NCI-H82 treated with DMSO at 0.1 percent for 48 hours (cell line): ENCODE data around the gene GJB1.
"Not testable (repeated sequence)": the region's sequence is repeated elsewhere in the genome, so short reads cannot be mapped to it uniquely, and the experiment has no call there.

Source experiments
- DNase-seq: peaks from one replicate; lab custom pipeline; 2025; ENCODE audit not compliant: unreplicated experiment; lab: John Stamatoyannopoulos, UW

GJB1 gene

DNA sequence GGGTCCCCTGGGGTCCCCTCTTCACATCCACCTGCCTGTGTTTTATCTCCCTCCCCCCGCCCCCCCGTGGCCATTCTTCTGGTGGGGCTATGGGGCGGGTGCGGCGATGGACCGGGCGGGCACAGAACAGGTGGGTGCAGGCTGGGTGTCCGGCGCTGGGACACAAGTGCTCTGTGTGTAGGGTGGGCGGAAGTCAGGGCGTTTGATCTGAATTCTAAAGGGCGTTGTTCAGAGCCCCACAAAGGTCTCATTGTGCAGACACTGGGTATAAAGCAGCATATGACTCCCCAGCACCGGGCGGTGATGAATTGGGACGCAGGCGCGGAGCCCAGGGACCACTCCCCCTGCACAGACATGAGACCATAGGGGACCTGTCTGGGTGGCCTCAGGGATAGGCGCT, at the start of gene GJB1:
GJB1 (plus strand) TSS at position 296 of the 400 bp plus-strand sequence. CDS start 484 bp downstream, outside the sequence.
- DNase-seq: no peak

DNA sequence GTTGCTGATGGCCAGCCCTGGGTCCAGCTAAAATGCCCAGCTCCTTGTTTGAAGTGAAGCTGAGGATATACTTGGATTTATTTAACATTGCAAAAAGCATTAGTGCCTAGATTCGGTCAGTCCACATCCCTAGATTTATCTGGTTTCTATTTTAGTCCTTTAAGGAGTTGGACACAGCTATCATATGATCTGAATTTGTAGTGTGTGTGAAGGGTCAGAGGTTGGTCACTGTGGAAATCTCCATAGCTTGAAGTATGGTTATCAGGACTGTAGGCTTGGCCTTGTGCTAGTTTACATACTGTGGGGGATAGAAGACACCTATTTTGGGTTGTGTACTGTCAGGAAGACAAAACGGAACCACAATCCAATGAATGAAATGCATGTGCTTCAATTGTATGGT, 49.6 kb upstream of the GJB1 start:
- no peak for DNase-seq

DNA sequence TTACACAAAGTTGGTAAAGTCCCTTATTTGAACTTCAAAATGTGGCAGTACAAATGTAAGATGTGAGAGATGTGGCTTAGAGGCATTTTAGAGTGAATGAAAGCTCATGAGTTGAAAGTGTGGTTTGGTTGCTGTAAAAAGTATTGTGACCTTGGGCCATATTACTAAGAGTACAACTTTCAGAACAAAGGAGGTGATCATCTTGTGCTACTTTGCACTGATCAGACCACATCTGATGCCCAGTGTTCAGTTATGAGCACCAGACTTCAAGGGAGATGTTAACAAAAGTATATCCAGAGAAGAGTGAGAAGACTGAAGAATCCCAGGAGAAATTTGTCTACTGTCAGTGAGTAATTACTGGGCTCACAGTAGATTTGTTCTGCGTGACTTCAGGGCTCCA, 48.2 kb upstream of the GJB1 start:
- DNase-seq: no peak

DNA sequence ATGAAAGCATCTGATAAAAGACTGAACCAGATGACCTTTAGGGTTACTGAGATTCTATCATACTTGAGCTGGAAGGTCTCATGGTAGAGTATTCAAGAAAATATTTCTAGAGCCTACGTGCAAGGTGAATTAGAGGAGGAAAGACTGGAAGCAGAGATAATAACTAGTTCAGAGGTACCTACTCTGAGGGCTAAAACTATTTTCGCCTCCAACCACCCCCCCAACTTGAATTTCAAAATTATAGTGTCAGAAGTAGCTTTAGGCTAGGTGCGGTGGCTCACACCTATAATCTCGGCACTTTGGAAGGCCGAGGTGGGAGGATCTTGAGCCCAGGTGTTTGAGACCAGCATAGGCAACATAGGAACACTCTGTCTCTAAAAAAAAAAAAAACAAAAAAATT, 47.5 kb upstream of the GJB1 start:
- DNase-seq: no peak

DNA sequence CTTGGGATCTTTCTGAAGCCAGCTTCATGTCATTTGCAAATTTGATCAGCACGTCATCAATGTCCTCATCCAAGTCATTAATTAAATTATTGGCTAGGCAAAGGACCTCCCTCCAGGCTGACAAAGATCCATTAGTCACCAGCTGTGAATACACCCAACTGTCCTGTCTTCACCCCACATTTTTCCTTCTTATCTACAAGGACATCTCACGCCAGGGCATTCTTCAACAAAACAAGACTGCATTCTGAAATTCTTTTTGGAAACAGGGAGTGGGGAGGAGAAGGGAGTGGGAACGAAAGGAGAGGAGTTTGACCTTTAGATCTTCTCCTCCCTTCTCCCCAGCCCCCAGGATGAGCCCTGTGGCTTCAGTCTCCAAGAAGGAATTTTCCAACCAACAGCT, 45.7 kb upstream of the GJB1 start:
- DNase-seq: no peak

DNA sequence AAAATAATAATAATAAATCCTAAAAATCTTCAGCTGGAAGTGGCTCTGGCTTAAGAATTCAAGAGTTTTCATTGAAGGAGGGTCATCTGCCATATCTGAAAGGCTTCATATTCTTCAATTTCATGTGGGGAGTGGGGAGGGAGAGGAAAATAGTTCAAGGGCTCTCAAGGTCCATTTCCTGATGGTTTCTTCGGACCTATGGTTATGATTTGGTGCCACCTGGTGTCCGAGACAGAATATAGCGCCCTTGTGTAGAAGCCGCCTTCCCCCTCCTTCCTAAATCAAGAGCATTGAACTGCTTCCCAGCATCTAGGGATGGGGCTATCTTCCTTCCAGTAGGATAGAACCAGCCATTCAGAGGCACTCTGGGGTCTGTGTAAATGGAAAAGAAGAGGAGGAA, 44.1 kb upstream of the GJB1 start:
- peak; percentile 25 for DNase-seq

DNA sequence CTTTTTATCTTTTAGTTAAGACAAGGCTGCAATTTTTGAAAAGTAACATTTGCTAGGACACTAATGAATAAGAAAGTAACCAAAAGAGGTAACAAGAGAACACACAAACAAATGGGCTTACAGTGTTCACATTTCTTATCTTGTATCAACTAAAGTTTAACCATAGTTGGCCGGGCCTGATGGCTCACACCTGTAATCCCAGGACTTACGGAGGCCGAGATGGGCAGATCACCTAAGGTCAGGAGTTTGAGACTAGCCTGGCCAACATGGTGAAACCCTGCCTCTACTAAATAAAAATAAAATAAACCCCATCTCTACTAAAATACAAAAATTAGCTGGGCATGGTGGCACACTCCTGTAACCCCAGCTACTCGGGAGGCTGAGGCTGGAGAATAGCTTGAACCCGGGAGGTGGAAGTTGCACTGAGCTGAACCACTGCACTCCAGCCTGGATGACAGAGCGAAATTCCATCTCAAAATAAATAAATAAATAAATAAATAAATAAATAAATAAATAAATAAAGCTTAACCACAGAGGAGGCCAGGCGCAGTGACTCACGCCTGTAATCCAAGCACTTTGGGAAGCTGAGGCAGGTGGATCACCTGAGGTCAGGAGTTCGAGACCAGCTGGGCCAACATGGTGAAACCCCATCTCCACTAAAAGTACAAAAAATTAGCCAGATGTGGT, 42.3 kb upstream of the GJB1 start:
- DNase-seq: not testable (repeated sequence)

DNA sequence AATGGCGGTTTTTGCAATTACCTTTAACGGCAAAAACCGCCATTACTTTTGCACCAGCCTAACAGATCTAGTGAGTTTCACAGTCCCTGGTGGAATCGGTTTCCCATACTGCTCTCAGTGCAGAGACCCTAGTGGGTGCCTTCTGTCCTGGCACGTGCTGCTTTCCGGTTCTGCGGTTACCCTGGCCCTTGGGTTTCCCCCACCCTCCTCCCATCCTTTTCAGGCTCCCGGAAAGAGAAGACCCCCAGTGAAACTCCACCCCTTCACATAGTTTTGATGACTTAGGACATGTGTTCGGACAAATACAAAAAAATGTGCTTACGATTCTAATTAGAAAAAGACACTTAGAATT, 41.5 kb upstream of the GJB1 start:
- no peak for DNase-seq

DNA sequence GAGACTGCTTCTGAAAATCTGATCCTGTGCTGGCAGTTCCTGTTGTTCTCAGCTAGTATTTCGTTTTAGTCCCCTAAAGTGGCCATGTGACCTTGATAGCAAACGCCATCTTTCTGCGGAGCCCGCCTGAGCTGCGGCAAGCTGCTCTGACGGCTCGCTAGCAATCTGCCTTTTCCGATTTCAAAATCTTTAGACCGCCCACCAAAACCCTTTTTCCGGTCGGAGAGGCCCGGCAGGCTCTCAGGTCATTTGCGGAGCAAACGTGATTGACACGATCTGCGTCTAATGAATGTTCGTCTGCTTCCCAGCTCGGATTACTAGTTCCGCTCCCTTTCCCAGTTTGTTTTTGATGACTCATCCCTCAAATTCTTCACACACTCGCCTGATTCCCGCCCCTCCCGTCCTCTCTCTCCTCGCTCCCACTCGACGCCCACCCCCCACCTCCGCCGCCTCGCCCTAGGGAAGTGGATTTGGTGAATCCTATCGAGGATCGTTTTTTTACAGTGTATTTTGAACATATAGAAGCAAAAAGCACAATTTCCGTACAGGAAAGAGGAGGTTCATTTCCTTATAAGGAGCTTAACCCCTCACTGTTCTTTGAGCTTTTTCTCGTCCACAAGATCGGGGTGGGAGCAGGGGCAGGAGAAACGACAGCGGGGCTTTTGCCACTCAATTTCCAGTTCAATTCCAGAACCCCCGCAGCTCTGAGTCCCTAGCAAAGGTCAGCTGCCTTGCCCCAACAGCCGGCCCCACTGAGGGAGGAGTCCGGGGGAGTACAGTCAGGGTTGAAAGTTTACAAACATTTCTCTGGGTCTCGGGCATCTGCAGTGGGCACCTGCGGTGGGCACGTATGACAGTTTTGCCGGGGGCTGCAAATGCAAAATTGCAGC, 40.9 kb upstream of the GJB1 start:
- DNase-seq: no peak

DNA sequence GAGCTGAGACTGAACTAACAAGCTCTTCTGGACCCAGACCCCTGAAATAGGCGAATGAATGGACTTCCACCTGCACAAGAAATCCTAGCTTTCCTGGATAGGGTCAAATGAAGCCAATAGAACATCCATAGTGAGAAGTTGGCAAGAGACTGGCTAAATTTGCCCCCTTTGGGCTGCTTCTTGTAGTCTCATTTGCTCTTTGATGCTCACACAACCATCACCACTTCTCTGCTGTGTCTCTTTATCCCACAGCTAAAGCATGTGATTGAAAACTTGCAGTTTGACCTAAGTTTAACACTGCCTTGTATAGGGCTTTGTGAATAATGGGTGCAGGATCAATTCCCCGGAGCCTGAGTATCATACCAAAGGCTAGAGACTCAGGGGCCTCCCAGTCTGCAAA, 40.2 kb upstream of the GJB1 start:
- no peak for DNase-seq

DNA sequence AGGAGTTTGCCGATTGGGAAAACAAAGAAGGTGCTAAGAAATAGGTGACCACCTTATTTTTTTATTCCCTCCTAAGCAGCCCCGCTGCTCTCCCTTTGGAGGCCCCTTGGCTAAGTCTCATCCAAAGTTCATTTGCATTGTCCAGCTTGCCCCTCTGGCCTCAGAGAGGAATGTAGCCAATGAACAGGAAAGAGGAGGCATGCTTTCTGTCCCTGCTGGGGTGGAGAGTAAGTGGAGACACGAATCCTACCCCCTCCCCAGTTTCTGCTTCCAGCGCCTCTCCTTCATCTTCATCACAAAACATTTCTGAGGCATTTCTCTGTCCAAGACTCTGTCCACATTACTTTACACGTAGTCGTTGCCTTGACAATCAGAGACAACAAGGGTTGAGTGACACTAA, 39.7 kb upstream of the GJB1 start:
- DNase-seq: no peak

DNA sequence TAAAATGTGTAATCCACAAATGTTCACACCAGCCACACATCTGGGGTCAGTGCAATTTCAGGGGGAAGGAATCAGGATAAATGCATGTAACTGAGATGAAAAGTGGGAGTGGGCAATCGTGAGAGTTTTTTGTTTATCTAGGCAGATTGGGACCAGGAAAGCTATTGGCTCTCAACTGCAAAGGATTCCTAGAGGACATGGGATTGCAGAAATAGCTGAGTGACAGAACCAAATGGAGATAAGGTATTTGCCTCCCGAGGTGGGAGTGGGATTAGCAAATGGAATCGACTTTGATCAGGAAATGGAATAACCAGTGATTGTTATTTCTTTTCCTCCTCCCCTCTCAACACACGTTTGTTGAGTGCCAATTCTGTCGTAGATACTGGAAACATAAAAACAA, 38.9 kb upstream of the GJB1 start:
- DNase-seq: no peak

DNA sequence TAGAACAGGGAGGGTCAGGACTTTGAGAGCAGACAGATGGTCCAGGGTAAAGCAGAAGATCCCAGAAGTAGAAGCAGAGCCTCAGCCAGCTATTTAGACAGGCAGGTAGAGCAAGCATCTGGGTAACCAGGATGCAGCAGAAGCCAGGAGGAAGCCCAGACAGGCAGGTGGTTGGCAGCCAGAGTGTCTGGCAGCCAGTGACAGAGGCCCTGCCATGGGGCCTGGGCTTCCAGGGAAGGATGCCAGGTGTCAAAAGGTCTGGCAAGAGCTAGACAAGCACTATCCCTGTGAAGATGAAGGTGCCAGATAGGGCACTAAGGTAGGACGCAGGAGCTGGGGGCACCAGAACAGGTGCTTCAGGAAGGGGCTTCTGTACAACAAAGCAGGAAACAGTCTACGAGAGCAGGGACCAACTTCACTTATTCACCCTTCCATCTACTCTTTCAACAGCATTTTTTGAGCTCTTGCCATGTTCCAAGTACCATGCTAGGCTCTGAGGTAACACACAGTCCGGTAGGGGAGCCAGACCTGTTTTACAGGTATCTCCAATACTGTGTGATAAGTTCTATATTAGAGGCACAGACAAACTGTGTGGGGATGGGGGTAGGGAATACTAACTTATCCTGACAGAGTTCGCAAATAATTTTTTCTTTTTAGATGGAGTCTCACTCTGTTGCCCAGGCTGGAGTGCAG, 38.1 kb upstream of the GJB1 start:
- no peak for DNase-seq

DNA sequence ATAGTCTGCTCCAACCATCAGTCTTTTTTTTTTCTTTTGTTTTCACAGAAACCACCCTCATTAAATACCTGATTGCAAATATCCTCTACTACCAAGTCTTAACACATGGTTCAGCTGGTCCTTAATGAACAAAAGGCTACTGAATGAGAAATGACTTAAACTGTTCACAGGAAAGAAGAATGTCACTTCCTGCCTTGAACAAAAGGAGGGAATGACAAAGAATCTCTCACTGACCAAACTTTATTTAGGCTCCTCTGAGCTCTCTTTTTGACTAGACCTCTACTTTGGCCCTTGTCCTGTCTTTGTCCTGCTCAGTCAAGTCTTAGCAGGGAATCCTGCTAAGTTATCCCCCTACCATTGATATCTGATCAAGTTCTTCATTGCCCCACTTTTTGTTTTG, 31.8 kb upstream of the GJB1 start:
- no peak for DNase-seq

DNA sequence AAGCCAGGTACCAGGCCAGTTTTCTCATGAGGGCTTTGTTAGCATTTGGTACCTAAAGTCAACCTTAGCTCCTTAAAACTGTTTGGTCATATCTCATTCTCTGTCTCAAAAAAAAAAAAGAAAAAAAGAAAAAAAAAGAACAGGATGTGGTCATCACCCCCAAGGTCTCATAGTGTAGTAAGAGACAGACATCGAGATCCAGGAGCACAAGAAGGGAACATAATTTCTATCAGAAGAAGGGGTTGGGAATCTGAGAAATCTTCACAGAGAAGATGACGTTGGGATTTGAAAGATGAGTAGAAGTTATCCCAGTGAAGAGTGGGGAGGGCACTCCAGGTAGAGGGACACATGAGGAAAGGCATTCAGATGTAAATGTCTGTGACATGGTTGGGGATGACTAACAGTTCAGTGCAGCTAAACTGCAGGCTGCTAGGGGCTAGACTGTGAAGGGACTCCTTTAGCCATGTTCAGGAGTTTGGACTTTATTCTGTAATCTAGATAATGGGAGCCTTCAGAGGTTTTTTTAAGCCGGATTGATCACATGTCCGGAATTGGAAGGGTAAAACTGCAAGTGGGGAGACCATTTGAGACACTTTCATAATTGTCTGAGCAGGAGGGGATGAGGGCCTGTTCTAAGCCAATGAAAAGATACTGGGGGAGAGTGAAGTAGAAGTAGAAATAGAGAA, 26.9 kb upstream of the GJB1 start:
- DNase-seq: no peak

DNA sequence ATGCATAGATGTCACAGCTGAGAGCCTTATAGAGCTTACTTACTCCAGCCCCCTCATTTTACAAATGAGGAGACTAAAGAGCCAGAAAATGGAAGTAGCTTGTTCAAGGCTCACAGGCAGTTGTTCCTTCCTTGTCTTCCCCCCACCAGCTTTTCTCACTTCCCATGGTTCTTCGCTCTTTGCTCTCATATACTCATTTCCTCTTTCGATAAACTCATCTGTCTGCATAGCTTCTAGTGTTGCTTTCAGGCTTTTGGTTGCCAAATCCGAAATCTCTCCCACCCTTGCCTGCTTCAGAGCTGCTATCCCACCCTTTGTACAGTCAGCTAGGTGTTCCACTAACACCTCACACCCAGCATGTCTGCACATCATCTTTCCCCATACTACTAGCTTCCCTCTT, 25.0 kb upstream of the GJB1 start:
- DNase-seq: no peak

DNA sequence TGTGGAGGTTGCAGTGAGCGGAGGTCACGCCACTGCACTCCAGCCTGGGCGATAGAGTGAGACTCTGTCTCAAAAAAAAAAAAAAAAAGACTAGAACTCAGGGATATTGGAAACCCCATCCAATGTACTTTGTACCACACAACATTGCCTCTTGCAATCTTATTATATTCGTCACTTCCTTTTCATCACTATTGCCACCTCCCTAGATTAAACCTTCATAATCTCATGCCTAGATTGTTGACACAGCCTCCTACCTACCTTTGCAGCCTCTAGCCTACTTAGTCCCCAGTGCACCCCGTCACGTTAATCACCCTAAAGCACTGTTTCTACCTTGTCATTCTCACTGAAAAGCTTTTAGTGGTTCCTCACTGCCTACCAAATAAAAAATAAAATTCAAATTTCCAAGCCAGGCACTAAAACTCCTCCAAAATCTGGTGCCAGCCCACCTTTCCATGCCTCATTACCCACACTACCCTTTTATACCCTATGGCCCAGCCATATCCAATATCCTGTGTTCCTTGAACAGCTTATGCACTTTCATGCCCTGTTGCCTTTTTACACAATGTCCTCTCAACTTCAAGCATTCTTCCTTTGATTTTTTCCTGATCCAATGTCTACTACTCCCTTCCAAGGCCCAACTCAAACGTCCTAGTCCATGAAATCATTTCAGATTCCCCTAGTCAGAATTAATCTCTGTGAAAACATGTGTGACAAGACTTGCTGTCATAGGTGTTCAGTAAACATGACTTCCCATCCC, 23.6 kb upstream of the GJB1 start:
- DNase-seq: no peak

DNA sequence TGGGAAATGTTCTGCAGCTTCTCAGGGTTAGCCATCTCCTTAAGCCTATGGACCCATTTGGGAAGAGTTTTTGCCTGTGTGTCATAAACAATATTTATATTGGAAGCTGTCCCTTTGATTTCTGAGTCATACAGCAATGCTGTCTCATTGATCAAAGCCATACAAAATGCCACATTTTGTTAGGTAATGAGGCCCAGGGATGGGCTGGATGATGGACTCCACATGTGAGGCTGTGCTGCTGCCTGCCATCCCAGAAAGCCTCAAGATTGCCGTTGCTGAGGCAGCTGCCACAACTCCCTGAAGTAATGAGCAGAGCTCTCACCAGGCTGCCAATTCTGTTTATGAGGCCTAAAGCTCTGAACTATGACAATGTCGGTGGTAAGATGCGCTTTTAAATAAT, 12.2 kb upstream of the GJB1 start:
- DNase-seq: no peak

DNA sequence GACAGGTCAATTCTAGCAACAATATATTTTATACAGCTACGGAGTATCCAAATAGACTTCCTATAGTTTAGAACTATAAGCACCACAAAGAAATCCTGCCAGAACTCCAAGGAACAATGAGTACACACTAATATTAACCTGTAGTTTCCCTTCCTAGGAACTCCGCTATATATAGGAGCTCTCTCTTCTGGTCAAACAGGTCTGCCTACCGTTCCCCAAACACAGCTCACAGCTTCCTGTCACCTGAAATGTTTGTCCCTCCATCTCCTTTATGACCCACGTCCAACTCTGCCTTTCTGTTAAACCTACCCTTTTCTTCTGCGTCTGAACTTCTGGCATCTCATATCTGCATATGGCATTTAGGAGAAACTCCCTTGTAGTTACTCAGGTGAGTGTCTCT, 10.5 kb upstream of the GJB1 start:
- no peak for DNase-seq

DNA sequence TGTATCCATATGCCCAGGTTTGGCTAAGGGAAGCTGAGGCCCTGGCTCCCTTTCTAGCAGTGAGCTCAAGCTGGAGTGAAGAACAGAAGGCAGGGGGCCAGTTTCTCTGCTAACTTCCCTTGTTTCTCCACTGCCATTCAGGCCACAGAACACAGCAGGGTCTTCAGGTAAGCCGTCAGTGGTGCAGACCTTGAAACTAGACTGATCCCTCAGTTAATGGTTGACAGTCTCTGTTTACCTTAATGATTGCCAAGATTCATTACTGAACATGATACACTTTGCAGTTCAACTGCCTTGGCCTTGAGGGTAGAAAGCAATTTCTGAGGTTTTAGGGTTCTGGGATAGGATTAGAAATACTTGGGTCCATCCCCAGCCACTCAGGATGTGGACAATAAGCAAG, 8.9 kb upstream of the GJB1 start:
- DNase-seq: no peak
